ENCODE results near the gene NME3. TPM values are rescaled to one million over a fixed set of nuclear protein-coding genes. Genes with fewer than 3 reads are reported as not detected.

Gene NME3
- 10 to 100 TPM; 16.6 to 56.6 (median 30.3) TPM for polyA plus RNA-seq (ENCODE audit: insufficient read depth in 1 of 5, insufficient read length in 5 of 5, low replicate concordance in 1 of 5)
- long read RNA-seq, donor 1, transcript NME3-201 (5 exons, 1,069 nt) = major isoform, 24 of 58 reads
- long read RNA-seq, donor 1, transcript NME3-204 (4 exons, 920 nt) = minor isoform, 6 of 58 reads
- long read RNA-seq, donor 1, transcript NME3-209 (4 exons, 913 nt) = minor isoform, 14 of 58 reads
- long read RNA-seq, donor 1, transcript NME3-202 (3 exons, 1,014 nt) = minor isoform, 6 of 58 reads
- long read RNA-seq, donor 1, partial matches to known transcripts = 0 of 58 reads
- long read RNA-seq, donor 1, other reads (novel, unspliced or antisense) = 0 of 58 reads
- long read RNA-seq, donor 2, transcript NME3-201 (5 exons, 1,069 nt) = major isoform, 19 of 31 reads
- long read RNA-seq, donor 2, partial matches to known transcripts = 0 of 31 reads
- long read RNA-seq, donor 2, other reads (novel, unspliced or antisense) = 0 of 31 reads
- long read RNA-seq, donor 3, transcript NME3-201 (5 exons, 1,069 nt) = major isoform, 11 of 33 reads
- long read RNA-seq, donor 3, transcript NME3-210 (2 exons, 752 nt) = minor isoform, 6 of 33 reads
- long read RNA-seq, donor 3, transcript NME3-209 (4 exons, 913 nt) = minor isoform, 6 of 33 reads
- long read RNA-seq, donor 3, transcript NME3-202 (3 exons, 1,014 nt) = minor isoform, 7 of 33 reads
- long read RNA-seq, donor 3, partial matches to known transcripts = 0 of 33 reads
- long read RNA-seq, donor 3, other reads (novel, unspliced or antisense) = 0 of 33 reads
- long read RNA-seq, donor 4, transcript NME3-201 (5 exons, 1,069 nt) = major isoform, 16 of 32 reads
- long read RNA-seq, donor 4, transcript NME3-209 (4 exons, 913 nt) = minor isoform, 9 of 32 reads
- long read RNA-seq, donor 4, partial matches to known transcripts = 0 of 32 reads
- long read RNA-seq, donor 4, other reads (novel, unspliced or antisense) = 0 of 32 reads
- long read RNA-seq, donor 5, transcript NME3-202 (3 exons, 1,014 nt) = minor isoform, 9 of 47 reads
- long read RNA-seq, donor 5, transcript NME3-201 (5 exons, 1,069 nt) = major isoform, 18 of 47 reads
- long read RNA-seq, donor 5, transcript NME3-209 (4 exons, 913 nt) = minor isoform, 8 of 47 reads
- long read RNA-seq, donor 5, transcript NME3-210 (2 exons, 752 nt) = minor isoform, 8 of 47 reads
- long read RNA-seq, donor 5, partial matches to known transcripts = 0 of 47 reads
- long read RNA-seq, donor 5, other reads (novel, unspliced or antisense) = 0 of 47 reads
- long read RNA-seq, donor 6, transcript NME3-209 (4 exons, 913 nt) = minor isoform, 11 of 70 reads
- long read RNA-seq, donor 6, transcript NME3-202 (3 exons, 1,014 nt) = minor isoform, 12 of 70 reads
- long read RNA-seq, donor 6, transcript NME3-210 (2 exons, 752 nt) = minor isoform, 6 of 70 reads
- long read RNA-seq, donor 6, transcript NME3-201 (5 exons, 1,069 nt) = major isoform, 29 of 70 reads
- long read RNA-seq, donor 6, partial matches to known transcripts = 5 of 70 reads
- long read RNA-seq, donor 6, other reads (novel, unspliced or antisense) = 0 of 70 reads
- long read RNA-seq, donor 7, transcript NME3-209 (4 exons, 913 nt) = minor isoform, 7 of 40 reads
- long read RNA-seq, donor 7, transcript NME3-201 (5 exons, 1,069 nt) = major isoform, 14 of 40 reads
- long read RNA-seq, donor 7, partial matches to known transcripts = 0 of 40 reads
- long read RNA-seq, donor 7, other reads (novel, unspliced or antisense) = 10 of 40 reads
- long read RNA-seq, donor 8, transcript NME3-204 (4 exons, 920 nt) = minor isoform, 5 of 21 reads
- long read RNA-seq, donor 8, transcript NME3-201 (5 exons, 1,069 nt) = major isoform, 9 of 21 reads
- long read RNA-seq, donor 8, partial matches to known transcripts = 0 of 21 reads
- long read RNA-seq, donor 8, other reads (novel, unspliced or antisense) = 0 of 21 reads

DNA sequence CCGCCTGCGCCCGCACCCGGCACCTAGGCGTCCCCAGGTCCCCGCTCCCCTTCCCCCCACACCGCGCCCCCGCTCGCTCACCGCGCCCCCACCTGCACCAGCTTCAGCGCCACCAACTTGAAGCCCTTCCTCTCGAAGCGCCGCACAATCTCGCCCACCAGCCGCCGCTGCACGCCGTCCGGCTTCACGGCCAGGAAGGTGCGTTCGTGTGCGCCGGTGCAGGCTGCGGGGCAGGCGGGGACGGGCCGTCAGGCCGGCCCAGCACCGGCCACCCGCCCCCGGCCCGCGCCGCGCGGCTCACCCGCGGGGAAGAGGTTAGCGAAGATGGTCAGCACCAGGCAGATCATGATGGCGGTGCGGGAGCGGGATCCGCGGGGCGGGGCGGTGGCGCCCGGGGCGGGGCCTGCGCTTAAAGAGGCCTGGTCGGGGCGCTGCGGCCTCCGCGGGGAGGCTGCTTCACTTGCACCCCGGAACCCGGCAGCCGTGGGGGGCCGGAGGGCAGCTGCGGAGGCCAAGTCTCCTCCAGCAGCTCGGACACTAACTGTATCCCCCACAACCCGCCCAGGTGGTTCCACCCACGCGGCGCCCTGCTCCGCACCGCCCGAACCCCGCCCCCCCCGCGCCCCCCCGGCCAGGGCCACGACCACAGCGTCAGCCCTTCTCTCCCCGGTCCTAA, at the start of gene NME3:
Gene NME3, minus strand, starts transcription at position 356 of the 676 bp plus-strand sequence. Its CDS starts 9 bp downstream, at position 347.
- peak; percentile 44 to 57 for DNase-seq

DNA sequence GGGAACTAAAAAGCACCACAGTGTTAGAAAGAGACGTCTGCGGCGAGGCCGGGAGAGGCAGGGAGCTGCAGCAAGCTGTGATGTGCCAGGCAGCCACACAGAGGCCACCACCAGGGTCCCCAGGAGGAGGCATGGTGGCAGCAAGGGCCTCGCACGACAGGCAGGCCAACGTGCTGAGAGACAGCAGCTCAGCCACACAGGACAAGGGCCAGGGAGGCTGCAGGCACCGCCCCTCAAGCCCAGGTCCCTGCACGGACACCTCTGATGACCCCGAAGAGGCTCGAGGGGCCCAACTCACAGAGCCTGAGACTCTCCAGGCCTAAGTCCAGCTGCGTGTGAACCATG, 49.6 kb upstream of the NME3 start:
- no peak for DNase-seq

DNA sequence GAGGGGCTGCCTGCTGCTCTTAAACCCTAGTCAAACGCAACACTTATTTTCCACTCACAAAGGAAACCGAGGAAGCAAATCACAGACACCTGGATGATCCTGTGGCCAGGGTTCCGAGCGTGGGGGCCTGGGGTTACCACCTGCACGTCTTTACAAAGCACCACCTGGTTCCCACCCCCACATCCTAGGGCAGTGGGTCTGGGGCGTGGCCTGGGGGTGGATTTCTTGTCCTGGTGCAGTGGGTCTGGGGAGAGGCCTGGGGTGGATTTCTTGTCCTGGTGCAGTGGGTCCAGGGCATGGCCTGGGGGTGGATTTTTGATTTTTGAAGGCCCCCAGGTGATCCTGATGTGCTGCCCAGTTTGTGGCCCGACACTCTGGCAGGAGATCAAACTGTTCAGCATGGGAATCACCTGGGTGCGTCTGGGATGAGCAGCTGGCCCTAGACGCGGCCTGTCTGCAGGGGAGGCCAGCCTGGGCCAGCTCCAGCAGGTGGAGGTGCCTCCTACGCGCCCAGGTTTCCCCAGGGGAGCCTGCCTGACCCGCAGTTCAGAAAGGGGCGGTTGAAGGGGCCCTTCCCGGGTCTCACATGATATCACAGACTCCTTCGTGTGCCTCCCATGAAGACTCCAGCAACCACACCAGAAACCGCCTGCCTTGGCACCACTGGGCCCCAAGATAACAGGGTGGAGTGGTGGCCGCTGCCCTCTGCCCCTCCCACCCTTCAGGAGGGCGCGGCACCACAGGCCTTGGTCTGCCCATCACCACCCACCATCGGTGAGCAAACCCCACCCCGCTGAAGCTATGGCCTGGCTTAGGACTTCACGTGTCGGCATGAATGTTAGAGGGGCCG, 49.0 kb upstream of the NME3 start:
- DNase-seq = no peak

DNA sequence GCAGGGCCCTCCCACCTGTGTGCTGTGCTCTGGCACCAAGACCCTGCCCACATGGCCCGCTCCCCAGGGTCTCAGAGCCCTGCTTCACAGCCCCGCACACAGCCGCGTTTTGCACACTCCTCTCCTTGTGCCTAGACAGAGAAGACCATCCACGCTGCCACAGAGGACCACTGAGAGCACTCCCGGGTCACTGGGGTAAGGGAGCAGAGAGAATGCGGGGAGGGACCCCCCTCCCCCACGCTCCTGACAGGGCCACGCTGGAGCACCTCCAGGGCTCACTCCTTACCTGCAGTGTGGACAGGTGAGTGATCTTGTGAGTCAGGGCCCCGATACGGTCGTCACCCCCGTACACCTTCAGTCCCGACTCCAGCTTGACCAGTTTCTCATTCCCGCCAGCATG, 48.3 kb upstream of the NME3 start:
- no peak for DNase-seq

DNA sequence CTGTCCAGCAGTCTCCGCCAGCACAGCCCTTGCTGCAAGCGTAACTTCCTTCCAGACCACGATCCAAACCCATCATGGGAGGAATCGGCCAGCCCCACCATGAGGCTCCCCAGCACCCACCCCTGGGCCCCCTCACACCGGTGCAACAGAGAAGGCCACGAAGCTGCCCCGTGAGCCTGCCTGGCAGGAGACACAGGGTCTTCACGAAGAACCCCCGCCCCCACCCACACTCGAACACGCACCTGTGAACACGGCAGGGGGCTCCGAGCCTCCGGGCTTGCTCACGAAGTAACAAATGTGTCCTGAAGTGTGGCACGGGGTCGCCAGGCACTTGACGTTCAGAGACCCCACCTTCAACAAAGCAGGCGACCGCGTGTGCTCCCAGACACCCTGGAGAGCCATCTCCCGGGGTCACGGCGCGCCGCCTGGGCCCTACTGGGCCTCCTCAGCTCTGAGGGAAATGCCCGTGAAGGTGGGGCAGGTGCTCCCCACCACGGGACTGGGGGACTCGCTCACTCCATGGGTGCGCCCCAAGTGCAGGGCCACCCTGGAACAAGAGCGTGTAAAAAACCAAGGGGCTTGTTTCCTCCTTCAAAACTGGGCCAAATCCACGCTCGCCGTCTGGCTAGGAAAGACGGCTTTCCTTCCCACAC, 47.7 kb upstream of the NME3 start:
- no peak for DNase-seq

DNA sequence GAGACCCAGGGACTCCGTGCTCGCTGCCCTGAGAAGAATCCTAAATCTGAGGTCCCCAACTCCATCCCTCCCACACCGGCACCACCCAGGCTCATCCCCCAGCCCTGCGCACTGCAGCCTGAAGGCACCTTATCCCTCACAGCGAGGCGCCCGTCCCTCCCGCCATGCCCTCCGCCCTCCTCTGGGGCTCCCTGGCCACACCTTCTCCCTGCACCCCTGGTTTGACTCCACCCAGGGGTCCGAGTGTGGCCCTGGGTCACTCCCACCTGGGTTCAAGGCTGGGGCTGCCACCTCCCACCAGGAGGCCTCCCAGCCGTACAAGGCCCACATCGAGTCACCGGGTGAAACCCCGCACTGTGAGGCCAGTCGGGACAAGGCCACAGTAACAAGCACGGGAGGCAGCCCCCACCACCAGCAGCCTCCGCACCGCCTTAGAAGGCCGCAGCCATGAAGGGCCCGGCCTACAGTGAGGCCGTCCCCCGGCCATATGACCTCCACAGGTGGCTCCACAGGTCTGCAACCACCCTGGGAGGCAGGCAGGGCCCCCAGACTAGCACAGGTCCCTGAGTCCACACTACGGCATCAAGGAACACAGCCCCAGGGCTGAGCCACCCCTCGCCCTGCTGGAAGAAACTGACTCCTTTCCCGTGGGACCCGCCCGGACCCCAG, 47.0 kb upstream of the NME3 start:
- DNase-seq = no peak

DNA sequence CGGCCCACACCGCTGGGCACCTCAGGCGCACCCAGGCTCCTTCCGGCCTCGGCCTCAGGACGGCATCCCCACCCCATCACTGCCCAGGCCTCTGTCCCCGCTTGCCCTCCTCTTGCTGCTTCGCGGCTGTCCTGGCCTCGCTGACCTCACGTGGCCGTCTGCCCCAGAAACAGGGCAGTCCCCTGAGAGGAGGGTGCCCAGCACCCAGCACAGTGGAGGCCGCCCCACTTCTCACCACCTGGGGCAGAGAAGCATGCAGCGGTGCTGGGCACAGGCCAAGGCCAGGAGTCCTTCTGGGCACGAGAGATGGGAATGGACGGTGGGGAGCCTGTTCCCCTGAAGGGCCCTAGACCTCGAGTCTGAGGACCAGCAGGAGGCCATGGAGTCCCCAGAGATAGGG, 46.4 kb upstream of the NME3 start:
- DNase-seq = no peak

DNA sequence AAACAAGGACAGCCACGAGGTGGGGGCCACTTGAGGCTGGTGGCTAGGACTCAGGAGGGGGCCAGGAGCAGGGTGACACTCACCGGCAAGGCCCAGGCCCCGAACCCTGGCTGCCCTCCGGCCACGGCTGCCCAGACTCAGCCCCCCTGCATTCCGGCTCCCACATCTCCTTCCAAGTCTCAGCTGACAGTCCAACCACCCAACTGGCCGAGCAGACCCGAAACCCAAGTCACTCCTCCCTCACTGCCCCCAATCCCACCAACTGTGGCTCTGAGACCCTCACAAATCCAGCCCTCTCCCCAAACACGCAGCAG, 45.9 kb upstream of the NME3 start:
- DNase-seq = no peak

DNA sequence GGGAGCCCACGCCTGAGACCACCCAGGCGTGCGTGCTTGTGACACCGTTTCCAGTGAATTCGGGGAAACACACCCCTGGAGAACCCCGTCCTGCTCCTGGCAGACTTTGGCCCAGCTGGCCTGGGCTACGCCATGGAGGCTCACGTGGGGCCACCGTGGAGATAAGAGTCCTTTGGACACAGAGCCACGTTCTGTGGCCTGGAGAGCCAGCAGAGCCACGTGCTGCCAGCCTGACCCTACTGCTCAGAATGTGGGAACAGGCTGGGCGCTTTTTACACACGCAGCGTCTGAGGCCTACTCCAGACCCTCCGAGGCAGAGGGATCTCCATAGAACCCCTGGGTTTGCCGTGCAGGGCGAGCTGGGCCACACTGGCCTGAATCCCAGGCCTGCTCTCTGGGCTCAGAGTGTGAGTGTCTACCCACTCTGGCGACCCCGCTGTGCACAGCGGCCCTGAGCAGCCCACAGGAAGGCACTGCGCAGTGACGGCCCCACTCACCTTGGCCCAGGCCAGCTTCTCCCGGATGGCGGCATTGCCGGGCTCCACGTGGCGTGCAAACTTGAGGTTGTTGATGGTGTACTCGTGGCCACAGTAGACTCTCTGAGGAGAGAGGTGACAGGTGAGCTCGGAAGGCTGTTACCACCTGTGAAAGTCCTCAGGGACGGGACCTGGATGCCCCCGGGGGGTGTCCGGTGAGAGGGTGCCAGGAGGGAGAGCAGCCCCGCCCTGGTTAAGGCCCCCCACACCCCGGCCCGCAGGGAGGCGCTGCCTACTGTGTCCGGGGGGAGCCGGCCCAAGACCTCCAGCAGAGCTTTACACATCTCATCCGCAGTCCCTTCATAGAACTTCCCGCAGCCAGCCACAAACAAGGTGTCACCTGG, 45.3 kb upstream of the NME3 start:
- no peak for DNase-seq

DNA sequence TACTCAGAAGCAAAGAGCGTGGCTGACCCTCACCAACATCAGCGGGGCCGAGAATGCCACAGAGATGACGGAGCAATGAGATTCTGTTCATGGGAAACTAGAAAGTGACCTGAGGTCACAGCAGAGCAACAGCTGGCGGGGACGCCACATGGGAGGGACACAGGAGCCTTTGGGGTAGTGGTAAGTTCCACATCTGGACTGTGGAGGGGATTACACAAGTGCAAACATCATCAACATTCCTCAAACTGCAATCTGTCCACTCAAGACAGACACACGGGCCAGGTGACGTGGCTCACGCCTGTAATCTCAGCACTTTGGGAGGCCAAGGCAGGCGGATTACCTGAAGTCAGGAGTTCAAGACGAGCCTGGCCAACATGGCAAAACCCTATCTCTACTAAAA, 44.1 kb upstream of the NME3 start:
- DNase-seq = no peak

DNA sequence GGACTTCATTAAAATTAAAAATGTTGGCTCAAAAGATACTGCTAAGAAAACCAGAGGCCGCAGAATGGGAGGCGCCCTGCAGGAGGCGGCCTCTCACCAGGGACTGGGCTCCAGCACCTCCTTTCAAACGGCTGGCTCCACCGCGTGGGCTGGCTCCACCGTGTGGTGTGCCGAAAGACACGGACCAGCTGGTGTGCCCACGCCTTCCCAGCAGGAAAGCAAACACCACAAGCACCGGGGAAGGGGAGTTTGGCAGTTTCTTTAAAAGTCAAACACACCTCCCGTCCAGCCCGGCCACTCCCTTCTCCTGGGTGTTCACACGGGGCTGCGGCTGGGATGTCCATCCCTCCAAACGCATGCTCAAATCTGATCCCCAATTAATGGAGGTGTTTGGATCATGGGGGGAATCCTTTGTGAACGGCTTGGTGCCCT, 41.4 kb upstream of the NME3 start:
- peak; percentile 76 to 81 for DNase-seq

DNA sequence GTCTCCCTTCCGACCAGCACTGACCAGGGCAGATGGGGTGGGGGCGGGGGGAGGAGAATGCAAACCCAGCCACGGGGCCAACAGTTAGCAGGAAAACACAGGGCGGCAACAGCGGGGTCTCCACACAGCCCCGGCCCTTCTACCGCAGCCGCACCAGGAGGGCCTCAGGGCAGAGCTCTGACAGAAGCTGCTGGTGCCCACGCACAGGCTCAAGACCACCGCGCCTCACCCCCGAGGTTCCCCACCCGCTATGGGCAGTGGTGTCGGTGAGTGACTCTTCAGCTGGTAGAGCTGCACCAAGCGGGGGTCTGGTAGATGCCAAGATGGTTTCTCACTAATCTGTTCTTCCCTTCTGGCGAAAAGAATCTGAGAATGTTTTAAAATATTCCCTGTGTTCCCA, 39.2 kb upstream of the NME3 start:
- no peak for DNase-seq

DNA sequence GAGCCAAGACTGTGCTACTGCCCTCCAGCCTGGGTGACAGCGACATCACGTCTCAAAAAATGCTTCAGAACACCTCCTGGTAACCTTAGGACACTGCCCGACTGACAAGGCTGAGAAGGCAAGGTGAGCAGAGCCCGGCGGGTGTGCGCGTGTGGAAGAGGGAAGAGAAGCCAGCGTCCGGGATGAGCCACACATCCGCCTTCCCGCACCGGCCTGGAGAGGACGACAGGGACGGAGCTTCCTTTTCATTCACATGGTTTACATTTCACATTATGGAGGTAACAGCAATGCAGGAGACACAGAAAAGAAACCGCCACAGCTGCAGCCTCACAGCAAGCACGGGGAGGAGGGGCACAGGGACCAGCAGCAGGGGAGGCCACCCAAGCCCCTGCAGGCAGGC, 38.8 kb upstream of the NME3 start:
- no peak for DNase-seq

DNA sequence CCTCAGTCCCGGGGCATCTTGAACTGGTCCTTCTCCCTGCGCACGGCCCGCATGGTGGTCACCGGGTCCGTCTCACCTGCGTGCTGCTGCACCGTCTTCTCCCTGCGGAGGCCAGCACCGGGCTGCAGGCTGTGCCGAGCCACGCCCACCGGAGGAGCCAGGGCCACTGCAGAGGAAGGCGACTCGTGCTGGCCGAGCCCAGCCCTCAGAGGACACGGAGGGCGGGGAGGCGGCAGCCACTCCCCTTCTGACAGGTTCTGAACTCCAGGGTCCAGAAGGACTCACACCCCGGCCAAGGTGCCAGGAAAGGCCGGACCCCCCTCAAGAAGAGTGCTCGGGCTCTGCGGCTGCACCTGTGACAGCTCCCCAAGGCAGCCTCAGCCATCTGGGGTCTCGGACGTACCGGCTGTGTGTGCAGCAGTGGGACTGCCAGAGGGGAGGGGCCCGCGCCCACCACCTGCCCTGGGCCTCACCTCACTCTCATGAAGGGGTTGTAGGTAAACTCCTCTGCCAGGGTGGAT, 38.0 kb upstream of the NME3 start:
- no peak for DNase-seq

DNA sequence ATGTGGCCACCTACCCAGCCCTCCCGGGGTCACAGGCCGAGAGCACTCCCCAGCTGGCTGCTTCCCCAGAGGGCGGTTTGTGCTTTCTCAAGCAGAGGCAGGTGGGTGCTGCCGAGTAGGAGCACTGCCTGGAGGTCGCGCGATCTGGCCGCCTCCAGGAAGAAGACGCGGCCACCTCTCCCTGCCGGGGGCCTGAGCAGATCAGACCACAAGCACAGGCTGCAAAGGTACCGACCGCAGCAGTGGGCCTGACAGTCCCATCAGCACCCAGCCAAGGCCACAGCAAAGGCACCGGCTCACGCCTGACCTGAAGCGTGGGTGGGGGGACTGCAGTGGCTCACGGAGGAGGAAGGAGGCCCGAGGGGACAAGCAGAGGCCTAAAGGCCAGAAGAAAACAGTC, 37.3 kb upstream of the NME3 start:
- DNase-seq = no peak

DNA sequence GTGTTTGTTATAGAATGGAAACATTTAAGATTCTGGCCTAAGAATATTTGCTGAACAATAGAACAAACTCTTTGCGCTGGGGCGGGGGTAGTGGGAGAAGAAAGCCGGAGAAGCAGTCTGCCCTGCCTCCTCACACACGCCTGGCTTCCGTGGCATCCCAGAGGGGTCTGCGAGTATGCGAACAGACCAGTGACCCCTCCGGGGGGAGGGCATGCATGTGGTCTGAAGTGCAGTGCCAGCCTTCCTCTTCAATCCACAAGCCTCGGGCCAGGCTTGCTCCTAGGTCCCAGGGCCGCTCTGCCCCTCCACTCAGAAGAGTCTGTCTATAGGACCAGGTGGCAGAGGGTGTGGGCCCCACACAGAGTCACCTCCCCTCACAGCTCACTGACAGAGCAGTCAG, 36.3 kb upstream of the NME3 start:
- no peak for DNase-seq

DNA sequence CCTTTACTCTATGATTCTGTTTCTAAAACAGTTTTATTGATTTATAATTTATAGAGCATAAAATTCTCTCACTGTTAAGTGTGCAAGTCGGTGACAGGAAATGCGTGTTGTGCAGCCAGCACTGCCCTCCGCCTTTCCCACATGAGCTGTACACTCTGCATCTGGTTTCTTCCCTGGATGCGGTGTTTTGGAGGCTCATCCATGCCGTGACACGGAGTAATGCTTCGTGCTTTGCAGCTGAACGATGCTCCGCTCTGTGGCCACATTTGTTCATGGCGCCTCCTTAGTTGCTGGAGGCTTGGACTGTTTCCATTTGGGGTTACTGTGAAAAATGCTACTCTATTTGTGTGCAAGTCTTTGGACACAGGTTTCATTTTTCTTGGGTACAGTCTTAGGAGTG, 29.4 kb upstream of the NME3 start:
- no peak for DNase-seq
